Adrenal gland (tissue), 12 donors: ENCODE data around the gene SVIL. TPM values are rescaled to one million over a fixed set of nuclear protein-coding genes. Genes with fewer than 3 reads are reported as not detected.
A peak's percentile ranks its signal among the peaks of the same experiment; 100 is the strongest.

Experiments
- DNase-seq, 7 donors: peaks; one replicate each; pipeline ENCODE4 v3.0.0-alpha.2; 2019 to 2020
- H3K27ac ChIP-seq, 5 donors: fragments of 200-600 bp; sonication (generic) in 4 of 5; 1 replicate in 3 of 5; 2 replicates in 2 of 5; pipeline versions ENCODE4 v1.5.1 to v1.8.0; 2016 to 2020; ENCODE audit warnings: mild to moderate bottlenecking in 1 of 5
- H3K27me3 ChIP-seq: fragments of 200-600 bp; 2 replicates; pipeline ENCODE4 v1.8.0; 2021
- H3K36me3 ChIP-seq, 2 donors: fragments of 200-600 bp; replicated peaks in 1 of 2; 1 replicate in 1 of 2; 2 replicates in 1 of 2; pipeline versions ENCODE4 v1.5.1 to v1.8.0; 2018 to 2022
- H3K4me1 ChIP-seq, 2 donors: fragments of 200-600 bp; replicated peaks in 1 of 2; 1 replicate in 1 of 2; 2 replicates in 1 of 2; pipeline versions ENCODE4 v1.5.1 to v1.8.0; 2018 to 2021
- H3K4me3 ChIP-seq, 4 donors: fragments of 200-600 bp; sonication (generic) in 3 of 4; one replicate each; pipeline ENCODE4 v1.5.1; 2016 to 2018
- H3K9me3 ChIP-seq, 3 donors: fragments of 200-600 bp; sonication (generic) in 1 of 3; replicated peaks in 1 of 3; 1 replicate in 2 of 3; 2 replicates in 1 of 3; pipeline versions ENCODE4 v1.5.1 to v1.8.0; 2016 to 2021
- CTCF ChIP-seq, 6 experiments: fragments of 450-650 bp in 4 of 6; fragments of 200-600 bp in 2 of 6; sonication (generic) in 1 of 6; IDR thresholded peaks; 1 replicate in 5 of 6; 2 replicates in 1 of 6; pipeline versions ENCODE4 v1.5.1 to v1.8.0; 2016 to 2021; ENCODE audit warnings: antibody characterized with exemption in 6 of 6, mild to moderate bottlenecking in 2 of 6, moderate library complexity in 1 of 6
- POLR2A ChIP-seq, 2 donors: fragments of 450-650 bp; IDR thresholded peaks; one replicate each; pipeline ENCODE4 v1.6.1; 2017; ENCODE audit warnings: antibody characterized with exemption in 2 of 2, mild to moderate bottlenecking in 2 of 2, moderate library complexity in 1 of 2
- WGBS, 4 donors: extraction: QIAGEN DNeasy Blood & Tissue Kit in 2 of 4; methylation state at CpG; one replicate each; pipeline versions ENCODE4 v1.1.5 to v1.1.7; 2013 to 2017; 5-methylcytosine and 5-hydroxymethylcytosine counted together
- intact Hi-C, 2 donors: fragments of 100-400 bp; cut with DNase I; formaldehyde crosslinking; loops; one replicate each; pipeline versions ENCODE4 v1.14.1 to v1.15.0; 2022 to 2023
- polyA plus RNA-seq, 3 donors: library from polyadenylated mRNA; stranded (reverse); fragments of 200-250 nt in 2 of 3; fragments of 350-450 nt in 1 of 3; fragmentation: Illumina TruSeq in 1 of 3; extraction: RNeasy Lipid Tissue Mini Kit (QIAGEN cat#74804) in 1 of 3; gene quantifications; one replicate each; pipeline ENCODE4 v1.2.3, GENCODE V29; 2013 to 2014
- total RNA-seq, 9 donors: library from RNA; depleted of rRNA in 4 of 9; stranded (reverse); fragments of >200 nt in 4 of 9; fragments of 120-200 nt in 1 of 9; fragmentation: NEBNext Ultra II Directional in 1 of 9; extraction: Animal tissue kit (Norgen Biotek cat#: 25700) in 1 of 9; gene quantifications; one replicate each; pipeline versions ENCODE4 v1.1.0 to v1.2.4, GENCODE V29; 2013 to 2023
- donor health status: healthy with polysubstance abuse.
- donor health status: Bipolar disorder and iron deficiency.
- donor health status: DM: yes; HTN: yes; CAD: no.
- donor health status: DM: no; HTN: no; CAD: no.
- donor health status: DM: no; HTN: no; CAD: no.
- donor health status: DM: yes; HTN: yes; CAD: no.

Gene SVIL
- total and polyA plus RNA-seq, 12 donors = 6.7 to 73.1 (median 26.0) TPM

- Histone ChIP-seq H3K4me1 (peaks cover 0 to 8% of the 10 kb centered on the region in 2 donors), H3K9me3 (no peaks in the 10 kb centered on the region), H3K27me3 (no peaks in the 10 kb centered on the region), H3K36me3 (no peaks in the 10 kb centered on the region), H3K4me3 (peak overlapping the region in 1 of 4 donors; percentile 17), H3K27ac (peak overlapping the region in 3 of 5 donors; percentile 43 to 72 (median 60))
- 55 to 61% (median 58%) methylated on average over 11 of the region's 11 CpGs for WGBS, 4 donors
- intact Hi-C loops = loop anchor here in 1 of 2 donors (10.0 kb wide), 1 partner anchor 310 kb away; no protein-coding TSS in a partner anchor
- TF ChIP-seq POLR2A (IDR thresholded peaks at IDR 0.05) = peak in 1 of 2 donors; percentile 31
- TF ChIP-seq CTCF (IDR thresholded peaks at IDR 0.05) = peak; percentile 40 to 64 (median 51)
- peak; percentile 33 to 69 (median 55) for DNase-seq
Observed at GRCh38 chr10:29535012-29535777, 99.6 kb downstream of the SVIL start.

- DNase-seq = peak in 1 of 7 donors; percentile 14
- Histone ChIP-seq H3K9me3 (no peaks in the 10 kb centered on the region), H3K27me3 (no peaks in the 10 kb centered on the region), H3K4me1 (peaks cover 0 to 8% of the 10 kb centered on the region in 2 donors), H3K27ac (peak overlapping the region in 3 of 5 donors; percentile 43 to 72 (median 60)), H3K4me3 (no peak overlapping the region), H3K36me3 (no peaks in the 10 kb centered on the region)
- WGBS, 4 donors = 80 to 91% (median 84%) methylated on average over 2 of the region's 2 CpGs
- no peak for TF ChIP-seq CTCF (IDR thresholded peaks at IDR 0.05)
- no peak for TF ChIP-seq POLR2A (IDR thresholded peaks at IDR 0.05)
- intact Hi-C loops = loop anchor here in 1 of 2 donors (10.0 kb wide), 1 partner anchor 310 kb away; no protein-coding TSS in a partner anchor
Observed at GRCh38 chr10:29534590-29534989, 100.2 kb downstream of the SVIL start.

GRCh38 chr10:29533696-29534285, 101.0 kb downstream of the SVIL start:
- no peaks in the 10 kb centered on the region for H3K27me3 ChIP-seq
- H3K4me1 ChIP-seq = peaks cover 0 to 8% of the 10 kb centered on the region in 2 donors
- WGBS, 4 donors = 79 to 81% (median 79%) methylated on average over 7 of the region's 7 CpGs
- H3K9me3 ChIP-seq = no peaks in the 10 kb centered on the region
- DNase-seq = peak in 1 of 7 donors; percentile 21
- TF ChIP-seq POLR2A (IDR thresholded peaks at IDR 0.05) = no peak
- TF ChIP-seq CTCF (IDR thresholded peaks at IDR 0.05) = no peak
- H3K27ac ChIP-seq = no peak overlapping the region
- H3K4me3 ChIP-seq = no peak overlapping the region
- H3K36me3 ChIP-seq = no peaks in the 10 kb centered on the region
- intact Hi-C loops = loop anchor here in 1 of 2 donors (10.0 kb wide), 1 partner anchor 311 kb away; no protein-coding TSS in a partner anchor

- Histone ChIP-seq H3K4me1 (peaks cover 0 to 8% of the 10 kb centered on the region in 2 donors), H3K36me3 (no peaks in the 10 kb centered on the region), H3K4me3 (no peak overlapping the region), H3K9me3 (no peaks in the 10 kb centered on the region), H3K27me3 (no peaks in the 10 kb centered on the region), H3K27ac (no peak overlapping the region)
- 86 to 96% (median 92%) methylated on average over 14 of the region's 14 CpGs for WGBS, 4 donors
- no peak for TF ChIP-seq CTCF (IDR thresholded peaks at IDR 0.05)
- no peak for TF ChIP-seq POLR2A (IDR thresholded peaks at IDR 0.05)
- intact Hi-C loops = loop anchor here in 1 of 2 donors (10.0 kb wide), 1 partner anchor 312 kb away; no protein-coding TSS in a partner anchor
- peak in 1 of 7 donors; percentile 33 for DNase-seq
Observed at GRCh38 chr10:29533046-29533445, 101.7 kb downstream of the SVIL start.
